NK-92 (cell line): Measurements from ENCODE around the gene AMIGO3.

ENCODE experiments used
- DNase-seq: peaks from one replicate; lab custom pipeline; 2025; ENCODE audit not compliant: unreplicated experiment; lab: John Stamatoyannopoulos, UW

Gene AMIGO3

GRCh38 chr3:49670940-49671290 lies 48.6 kb downstream of the AMIGO3 start:
- no peak for DNase-seq

DNA sequence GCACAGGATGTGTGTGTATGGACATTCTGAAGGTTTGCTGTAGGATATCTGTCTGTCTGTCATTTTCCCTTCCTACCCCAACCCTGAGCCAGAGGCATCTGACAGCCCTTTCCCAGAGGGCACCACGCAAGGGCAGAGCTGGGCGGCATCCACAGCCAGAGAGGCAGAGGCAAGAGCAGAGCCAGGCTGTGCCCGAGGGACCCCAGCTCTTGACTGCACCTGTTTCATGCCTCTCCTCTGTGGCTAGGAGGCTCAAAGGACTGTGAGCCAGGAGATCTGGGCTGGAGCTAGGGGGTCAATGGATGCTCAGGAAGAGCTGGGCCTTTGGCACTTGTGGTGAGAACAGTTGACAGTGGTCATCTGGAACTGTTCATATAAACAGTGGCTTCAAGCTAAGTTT lies 50.1 kb downstream of the AMIGO3 start:
- no peak for DNase-seq

- no peak for DNase-seq
Observed at GRCh38 chr3:49668861-49669260, 50.6 kb downstream of the AMIGO3 start.

- DNase-seq: no peak
Observed at GRCh38 chr3:49668414-49668797, 51.1 kb downstream of the AMIGO3 start.

DNA sequence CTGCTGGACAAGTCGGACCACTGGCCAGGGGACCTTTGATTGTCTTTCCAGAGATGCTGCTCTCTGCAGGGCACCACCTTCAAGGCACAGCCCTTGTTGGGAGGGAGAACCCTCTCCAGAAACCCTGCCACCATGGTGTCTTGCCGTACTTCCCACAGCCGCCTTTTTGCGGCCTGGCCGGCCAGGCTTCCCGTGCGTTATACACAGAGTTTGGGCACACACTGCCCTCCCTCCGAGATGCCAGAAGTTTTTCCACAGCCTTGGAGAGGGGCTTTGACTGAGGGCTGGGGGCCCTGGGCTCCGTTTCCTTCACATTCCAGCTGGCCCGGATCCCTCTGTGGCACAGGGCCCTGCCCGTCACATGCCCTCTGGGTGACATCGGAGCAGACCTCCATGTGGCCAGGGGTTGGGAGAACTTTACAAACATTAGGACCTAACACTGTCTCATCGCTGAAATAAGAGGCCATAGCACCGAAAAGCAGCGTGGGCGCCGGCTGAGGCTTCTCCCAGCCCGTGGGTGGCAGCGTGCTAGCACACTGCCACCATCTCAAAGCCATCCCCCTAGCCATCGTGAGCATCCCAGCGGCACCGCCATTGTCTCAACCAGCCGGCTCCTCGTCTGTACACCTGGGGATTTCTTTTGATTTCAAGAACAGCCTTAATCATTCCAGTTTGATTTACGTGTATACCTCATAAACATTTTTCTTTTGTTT lies 51.6 kb downstream of the AMIGO3 start:
- no peak for DNase-seq
